Activated B cell treated with CpG ODN at 0.5 μM for 24 hours (primary cell): ENCODE results near the gene OTOA. TPM values are rescaled to one million over a fixed set of nuclear protein-coding genes. Genes with fewer than 3 reads are reported as not detected.
"Not testable (repeated sequence)": the region's sequence is repeated elsewhere in the genome, so short reads cannot be mapped to it uniquely, and the experiment has no call there.

ENCODE experiments used
- ATAC-seq: fragments of 200-7000 bp; cut with Tn5 transposase; one replicate; pipeline ENCODE4 v1.10.0; 2021; ENCODE audit warnings: low read depth, mild to moderate bottlenecking, moderate library complexity
- CTCF ChIA-PET: fragments of 350-600 bp; sonication (Branson Sonifier 250); formaldehyde crosslinking; loops from one replicate; lab custom pipeline; 2021; ENCODE audit warnings: antibody characterized with exemption; lab: Charles Lee
- POLR2A ChIA-PET: fragments of 350-600 bp; sonication (Branson Sonifier 250); formaldehyde crosslinking; loops from one replicate; lab custom pipeline; 2021; ENCODE audit warnings: antibody characterized with exemption; lab: Charles Lee
- DNase-seq: peaks from one replicate; pipeline ENCODE4 v3.0.0; 2022
- H3K27ac Mint-ChIP-seq: one replicate; pipeline ENCODE4 v1.8.0; 2020; ENCODE audit warnings: mixed read lengths
- H3K27me3 Mint-ChIP-seq: one replicate; pipeline ENCODE4 v1.8.0; 2021; ENCODE audit warnings: mixed read lengths
- H3K36me3 Mint-ChIP-seq: one replicate; pipeline ENCODE4 v1.8.0; 2021; ENCODE audit warnings: low read depth, mixed read lengths
- H3K4me1 Mint-ChIP-seq: one replicate; pipeline ENCODE4 v1.8.0; 2021; ENCODE audit warnings: mixed read lengths
- H3K4me3 Mint-ChIP-seq: one replicate; pipeline ENCODE4 v1.8.0; 2020; ENCODE audit warnings: mild to moderate bottlenecking, mixed read lengths
- H3K9me3 Mint-ChIP-seq: one replicate; pipeline ENCODE4 v1.8.0; 2020; ENCODE audit warnings: mixed read lengths
- CTCF ChIP-seq: fragments of 200-600 bp; IDR thresholded peaks from one replicate; pipeline ENCODE4 v1.8.0; 2022; ENCODE audit warnings: antibody characterized with exemption, mild to moderate bottlenecking
- intact Hi-C: fragments of 100-400 bp; cut with micrococcal nuclease; formaldehyde crosslinking; loops from one replicate; pipeline ENCODE4 v1.15.1; 2024
- total RNA-seq: library from RNA; stranded (reverse); gene quantifications from 2 replicates; pipeline ENCODE4 v1.2.3, GENCODE V29; 2022

The OTOA gene
- total RNA-seq, 1 donor from 2014 or later, result 0.60 TPM

GRCh38 chr16:21646091-21646490 lies 17.7 kb upstream of the OTOA start:
- POLR2A ChIA-PET, result interaction anchor here (0.7 to 5.8 kb wide), 6 partner anchors 10 to 47 kb away, joined by 3 to 34 read pairs (median 8); partner anchors contain the start of genes METTL9 and OTOA

DNA sequence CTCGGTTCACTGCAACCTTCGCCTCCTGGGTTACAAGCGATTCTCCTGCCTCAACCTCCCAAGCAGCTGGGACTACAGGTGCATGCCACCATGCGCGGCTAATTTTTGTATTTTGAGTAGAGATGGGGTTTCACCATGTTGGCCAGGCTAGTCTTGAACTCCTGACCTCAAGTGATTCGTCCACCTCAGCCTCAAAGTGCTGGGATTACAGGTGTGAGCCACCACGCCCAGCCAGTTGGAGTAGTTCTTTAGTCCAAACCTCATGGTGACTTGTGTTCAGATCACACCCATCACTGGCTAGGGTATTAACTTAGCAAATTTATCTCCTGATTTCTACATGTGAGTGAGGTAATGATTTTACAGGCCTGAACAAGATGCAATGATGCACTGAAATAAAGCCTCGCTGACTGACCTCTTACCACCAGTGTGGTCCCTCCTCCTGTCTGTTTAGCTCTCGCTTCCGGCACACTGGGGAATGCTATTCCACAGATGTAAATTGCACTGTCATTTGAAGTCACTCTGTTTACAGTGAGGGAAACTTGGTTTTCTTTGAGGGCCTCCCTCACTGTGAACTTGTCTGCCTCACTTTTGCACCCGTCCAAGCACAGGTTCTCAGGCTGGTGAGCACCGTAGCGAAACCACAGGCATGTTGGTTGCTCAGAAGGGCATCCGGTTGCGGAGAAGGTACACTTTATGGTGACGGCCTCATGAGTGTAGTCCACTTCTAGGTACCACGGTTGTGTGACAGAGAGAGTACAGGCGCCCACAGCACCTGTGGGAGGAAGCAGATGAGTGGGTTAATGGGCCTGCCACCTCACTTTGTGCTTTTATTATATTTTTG lies 16.8 kb upstream of the OTOA start:
- peak; percentile 83 for ATAC-seq
- H3K4me3 Mint-ChIP-seq, result peak overlapping the region; percentile 53
- peak overlapping the region; percentile 89 for H3K27ac Mint-ChIP-seq
- CTCF ChIA-PET, result interaction anchor here (0.6 to 12.5 kb wide), 2 partner anchors 9 to 62 kb away, joined by 3 to 98 read pairs; no protein-coding TSS in a partner anchor
- no peaks in the 10 kb centered on the region for H3K9me3 Mint-ChIP-seq
- H3K36me3 Mint-ChIP-seq, result no peaks in the 10 kb centered on the region
- no peak for TF ChIP-seq CTCF
- POLR2A ChIA-PET, result interaction anchor here (2.7 to 5.8 kb wide), 2 partner anchors 9 to 48 kb away, joined by 12 to 34 read pairs; partner anchors contain the start of gene METTL9
- H3K4me1 Mint-ChIP-seq, result peaks cover 77% of the 10 kb centered on the region
- peak; percentile 42 for DNase-seq
- H3K27me3 Mint-ChIP-seq, result no peaks in the 10 kb centered on the region
- intact Hi-C loops, result loop anchor here (1.0 kb wide), 2 partner anchors 9 to 650 kb away; partner anchors contain the start of gene POLR3E

More at GRCh38 chr16:21646091-21646490, 17.7 kb upstream of the OTOA start:
- DNase-seq, result no peak
- Mint-ChIP-seq H3K9me3 (no peaks in the 10 kb centered on the region), H3K36me3 (no peaks in the 10 kb centered on the region), H3K4me1 (peaks cover 72% of the 10 kb centered on the region), H3K27ac (peak overlapping the region; percentile 89), H3K4me3 (peak overlapping the region; percentile 33), H3K27me3 (no peaks in the 10 kb centered on the region)
- CTCF ChIA-PET, result interaction anchor here (1.0 to 12.5 kb wide), 3 partner anchors 10 to 90 kb away, joined by 3 to 98 read pairs (median 5); no protein-coding TSS in a partner anchor
- intact Hi-C loops, result no loop called here
- ATAC-seq, result no peak
- TF ChIP-seq CTCF, result no peak

GRCh38 chr16:21647562-21648164 lies 16.1 kb upstream of the OTOA start:
- peaks cover 82% of the 10 kb centered on the region for H3K4me1 Mint-ChIP-seq
- H3K9me3 Mint-ChIP-seq, result no peaks in the 10 kb centered on the region
- TF ChIP-seq CTCF, result no peak
- H3K36me3 Mint-ChIP-seq, result no peaks in the 10 kb centered on the region
- H3K27me3 Mint-ChIP-seq, result no peaks in the 10 kb centered on the region
- intact Hi-C loops, result loop anchor here (1.0 kb wide), 2 partner anchors 9 to 650 kb away; partner anchors contain the start of gene POLR3E
- ChIA-PET POLR2A (interaction anchor here (0.9 to 5.8 kb wide), 2 partner anchors 9 to 49 kb away, joined by 5 to 34 read pairs; no protein-coding TSS in a partner anchor), CTCF (interaction anchor here (0.6 to 12.5 kb wide), 2 partner anchors 8 to 61 kb away, joined by 3 to 98 read pairs; no protein-coding TSS in a partner anchor)
- H3K27ac Mint-ChIP-seq, result peak overlapping the region; percentile 89
- no peak overlapping the region for H3K4me3 Mint-ChIP-seq
- DNase-seq (no peak), ATAC-seq (no peak)

- H3K36me3 Mint-ChIP-seq, POLR2A ChIA-PET, CTCF ChIA-PET, H3K27ac Mint-ChIP-seq, DNase-seq, H3K27me3 Mint-ChIP-seq, H3K9me3 Mint-ChIP-seq, intact Hi-C loops, H3K4me3 Mint-ChIP-seq, ATAC-seq: not testable (repeated sequence)
- peaks cover 88% of the 10 kb centered on the region for H3K4me1 Mint-ChIP-seq
Observed at GRCh38 chr16:21649826-21650406, 13.9 kb upstream of the OTOA start.

- TF ChIP-seq CTCF, result no peak
- H3K27ac Mint-ChIP-seq, result peak overlapping the region; percentile 12
- no peaks in the 10 kb centered on the region for H3K9me3 Mint-ChIP-seq
- ChIA-PET CTCF (no interaction called here), POLR2A (interaction anchor here (0.7 to 0.8 kb wide), 2 partner anchors 11 to 1865 kb away, joined by 3 to 9 read pairs; no protein-coding TSS in a partner anchor)
- DNase-seq (no peak), ATAC-seq (no peak)
- H3K36me3 Mint-ChIP-seq, result peaks cover 10% of the 10 kb centered on the region
- intact Hi-C loops, result no loop called here
- no peak overlapping the region for H3K4me3 Mint-ChIP-seq
- H3K4me1 Mint-ChIP-seq, result peaks cover 88% of the 10 kb centered on the region
- no peaks in the 10 kb centered on the region for H3K27me3 Mint-ChIP-seq
Observed at GRCh38 chr16:21650521-21650920, 13.2 kb upstream of the OTOA start.
